ENCODE data around the gene PPM1H. TPM values are rescaled to one million over a fixed set of nuclear protein-coding genes. Genes with fewer than 3 reads are reported as not detected.

PPM1H gene
- total RNA-seq, 4 donors from 2014 or later = 0.83 to 3.0 (median 2.3) TPM

- intact Hi-C loops (cut with DNase I) = no loop called here
- 46% methylated on average over 14 of the region's 15 CpGs for WGBS
- Histone ChIP-seq H3K9me3 (no peaks in the 10 kb centered on the region), H3K4me3 (no peak overlapping the region), H3K4me1 (peaks cover 7 to 24% (median 15%) of the 10 kb centered on the region in 4 donors), H3K27ac (replicated peaks in 1 of 4) (peak overlapping the region in 2 of 4 donors; percentile 21 to 47), H3K36me3 (peaks cover 0 to 9% (median 0%) of the 10 kb centered on the region in 4 donors), H3K27me3 (no peaks in the 10 kb centered on the region)
- TF ChIP-seq EP300 (IDR thresholded peaks at IDR 0.05) (no peak), POLR2AphosphoS5 (IDR thresholded peaks at IDR 0.05) (no peak), POLR2A (IDR thresholded peaks at IDR 0.05; ENCODE audit: low read depth) (no peak), CTCF (IDR thresholded peaks at IDR 0.05) (no peak)
- DNase-seq (ENCODE audit: extremely low spot score) = no peak
Observed at GRCh38 chr12:62693376-62694050, 241.4 kb downstream of the PPM1H start.

- H3K4me1 ChIP-seq = peaks cover 2 to 24% (median 15%) of the 10 kb centered on the region in 4 donors
- peaks cover 0 to 9% (median 0%) of the 10 kb centered on the region in 4 donors for H3K36me3 ChIP-seq
- no peak for DNase-seq (ENCODE audit: extremely low spot score)
- no peak for TF ChIP-seq POLR2A (IDR thresholded peaks at IDR 0.05; ENCODE audit: low read depth)
- no peak for TF ChIP-seq POLR2AphosphoS5 (IDR thresholded peaks at IDR 0.05)
- TF ChIP-seq CTCF (IDR thresholded peaks at IDR 0.05) = no peak
- TF ChIP-seq EP300 (IDR thresholded peaks at IDR 0.05) = no peak
- H3K27ac ChIP-seq (replicated peaks in 1 of 4) = peak overlapping the region in 2 of 4 donors; percentile 21 to 47
- 65% methylated on average over 7 of the region's 7 CpGs for WGBS
- H3K4me3 ChIP-seq = no peak overlapping the region
- no peaks in the 10 kb centered on the region for H3K9me3 ChIP-seq
- no peaks in the 10 kb centered on the region for H3K27me3 ChIP-seq
- intact Hi-C loops (cut with DNase I) = no loop called here
Observed at GRCh38 chr12:62692884-62693283, 242.1 kb downstream of the PPM1H start.

GRCh38 chr12:62691309-62691708, 243.6 kb downstream of the PPM1H start:
- no peaks in the 10 kb centered on the region for H3K27me3 ChIP-seq
- TF ChIP-seq POLR2A (IDR thresholded peaks at IDR 0.05; ENCODE audit: low read depth) = no peak
- TF ChIP-seq POLR2AphosphoS5 (IDR thresholded peaks at IDR 0.05) = no peak
- TF ChIP-seq CTCF (IDR thresholded peaks at IDR 0.05) = no peak
- TF ChIP-seq EP300 (IDR thresholded peaks at IDR 0.05) = no peak
- DNase-seq (ENCODE audit: extremely low spot score) = no peak
- WGBS = 89% methylated on average over 3 of the region's 3 CpGs
- H3K9me3 ChIP-seq = no peaks in the 10 kb centered on the region
- intact Hi-C loops (cut with DNase I) = no loop called here
- H3K36me3 ChIP-seq = peaks cover 0 to 9% (median 0%) of the 10 kb centered on the region in 4 donors
- peaks cover 0 to 24% (median 15%) of the 10 kb centered on the region in 4 donors for H3K4me1 ChIP-seq
- H3K4me3 ChIP-seq = no peak overlapping the region
- no peak overlapping the region for H3K27ac ChIP-seq (replicated peaks in 1 of 4)

GRCh38 chr12:62689042-62689839, 245.7 kb downstream of the PPM1H start:
- H3K36me3 ChIP-seq = peaks cover 0 to 9% (median 0%) of the 10 kb centered on the region in 4 donors
- no peak overlapping the region for H3K4me3 ChIP-seq
- H3K27me3 ChIP-seq = no peaks in the 10 kb centered on the region
- intact Hi-C loops (cut with DNase I) = no loop called here
- WGBS = 59% methylated on average over 6 of the region's 6 CpGs
- no peak for DNase-seq (ENCODE audit: extremely low spot score)
- no peaks in the 10 kb centered on the region for H3K9me3 ChIP-seq
- peaks cover 0 to 36% (median 23%) of the 10 kb centered on the region in 4 donors for H3K4me1 ChIP-seq
- no peak for TF ChIP-seq EP300 (IDR thresholded peaks at IDR 0.05)
- TF ChIP-seq POLR2A (IDR thresholded peaks at IDR 0.05; ENCODE audit: low read depth) = no peak
- TF ChIP-seq CTCF (IDR thresholded peaks at IDR 0.05) = no peak
- TF ChIP-seq POLR2AphosphoS5 (IDR thresholded peaks at IDR 0.05) = no peak
- H3K27ac ChIP-seq (replicated peaks in 1 of 4) = no peak overlapping the region
